H1 (cell line): ENCODE data around the gene BRICD5. TPM values are rescaled to one million over a fixed set of nuclear protein-coding genes. Genes with fewer than 3 reads are reported as not detected.

Experiments used
- CTCF ChIA-PET: fragments of 300-600 bp; sonication (Branson Sonifier 250); formaldehyde crosslinking; loops from one replicate; lab custom pipeline; 2021; ENCODE audit not compliant: partially characterized antibody; lab: Charles Lee
- POLR2A ChIA-PET: fragments of 300-600 bp; sonication (Branson Sonifier 250); formaldehyde crosslinking; loops from one replicate; lab custom pipeline; 2021; ENCODE audit warnings: inconsistent platforms; ENCODE audit not compliant: partially characterized antibody; lab: Charles Lee
- DNase-seq, 2 experiments: peaks; one replicate each; pipeline versions ENCODE4 v3.0.0 to v3.0.0-alpha.2; 2010 to 2022; ENCODE audit warnings: low spot score in 2 of 2, low read depth in 1 of 2, mixed read lengths in 1 of 2
- FAIRE-seq: peaks from 2 replicates; lab custom pipeline; 2011; peaks lifted over from hg19 to GRCh38; lab: Jason Lieb, UNC
- H2AFZ ChIP-seq: 2 replicates; pipeline ENCODE4 v1.8.1; 2012; ENCODE audit warnings: low read length, inconsistent platforms
- H2AK5ac ChIP-seq: 2 replicates; pipeline ENCODE4 v1.6.1; 2013; ENCODE audit warnings: low read depth, low read length
- H2BK120ac ChIP-seq: replicated peaks from 2 replicates; pipeline ENCODE3; 2013; ENCODE audit warnings: low read depth, low read length, inconsistent platforms
- H2BK12ac ChIP-seq: 2 replicates; pipeline ENCODE4 v1.6.1; 2013; ENCODE audit warnings: low read depth, low read length
- H2BK15ac ChIP-seq: 2 replicates; pipeline ENCODE4 v1.6.1; 2013; ENCODE audit warnings: low read length
- H2BK20ac ChIP-seq: 2 replicates; pipeline ENCODE4 v1.6.1; 2013; ENCODE audit warnings: low read length
- H2BK5ac ChIP-seq: 2 replicates; pipeline ENCODE4 v1.6.1; 2013; ENCODE audit warnings: low read depth, low read length
- H3K14ac ChIP-seq: 2 replicates; pipeline ENCODE4 v1.6.1; 2013; ENCODE audit warnings: inconsistent platforms; ENCODE audit not compliant: insufficient read length
- H3K18ac ChIP-seq: 2 replicates; pipeline ENCODE4 v1.6.1; 2013; ENCODE audit warnings: low read length; ENCODE audit errors: extremely low read depth
- H3K23ac ChIP-seq: 2 replicates; pipeline ENCODE4 v1.6.1; 2013; ENCODE audit warnings: inconsistent platforms; ENCODE audit not compliant: insufficient read length
- H3K23me2 ChIP-seq: 2 replicates; pipeline ENCODE4 v1.6.1; 2013; ENCODE audit warnings: low read depth, low read length
- H3K27ac ChIP-seq: 2 replicates; pipeline ENCODE4 v1.6.1; 2011; ENCODE audit warnings: low read depth, low read length, inconsistent platforms
- H3K27me3 ChIP-seq, 4 experiments: replicated peaks in 1 of 4; 1 replicate in 1 of 4; 2 replicates in 3 of 4; pipeline versions ENCODE4 v1.6.1 to v1.8.1; 2011 to 2013; ENCODE audit warnings: low read length in 3 of 4, mild to moderate bottlenecking in 3 of 4, inconsistent platforms in 2 of 4, mixed read lengths in 2 of 4, moderate library complexity in 1 of 4; ENCODE audit not compliant: control insufficient read depth in 3 of 4, insufficient read depth in 3 of 4; ENCODE audit errors: extremely low read depth in 1 of 4
- H3K36me3 ChIP-seq, 4 experiments: 2 replicates each; pipeline versions ENCODE4 v1.6.1 to v1.8.1; 2011 to 2013; ENCODE audit warnings: mild to moderate bottlenecking in 4 of 4, low read length in 3 of 4, moderate library complexity in 2 of 4, control low read depth in 1 of 4, inconsistent platforms in 1 of 4; ENCODE audit not compliant: insufficient read depth in 4 of 4, control insufficient read depth in 2 of 4
- H3K4ac ChIP-seq: replicated peaks from 2 replicates; pipeline ENCODE3; 2013; ENCODE audit warnings: low read length, low read depth, mixed read lengths, inconsistent platforms; ENCODE audit not compliant: insufficient read length
- H3K4me1 ChIP-seq, 4 experiments: replicated peaks in 1 of 4; 1 replicate in 1 of 4; 2 replicates in 3 of 4; pipeline versions ENCODE4 v1.6.1 to v1.8.1; 2011 to 2013; ENCODE audit warnings: low read length in 3 of 4, inconsistent platforms in 2 of 4, mixed read lengths in 1 of 4; ENCODE audit not compliant: insufficient read depth in 4 of 4, control insufficient read depth in 3 of 4
- H3K4me2 ChIP-seq, 2 experiments: 2 replicates each; pipeline versions ENCODE4 v1.6.1 to v1.8.1; 2011 to 2013; ENCODE audit warnings: low read depth in 2 of 2, low read length in 2 of 2, control low read depth in 1 of 2, inconsistent platforms in 1 of 2, mild to moderate bottlenecking in 1 of 2; ENCODE audit not compliant: insufficient read depth in 1 of 2
- H3K4me3 ChIP-seq, 4 experiments: fragments of 200-600, 300-600 bp in 1 of 4; sonication (generic), shearing (Covaris generic), sonication (Bioruptor Twin) in 1 of 4; 2 replicates each; pipeline versions ENCODE4 v1.5.1 to v1.8.1; 2011 to 2016; ENCODE audit warnings: low read length in 4 of 4, low read depth in 3 of 4, control low read depth in 2 of 4, inconsistent platforms in 2 of 4, mild to moderate bottlenecking in 2 of 4, mixed read lengths in 1 of 4, moderate library complexity in 1 of 4; ENCODE audit not compliant: insufficient read depth in 2 of 4; ENCODE audit errors: extremely low read depth in 1 of 4
- H3K56ac ChIP-seq: replicated peaks from 2 replicates; pipeline ENCODE3; 2013; ENCODE audit warnings: low read depth, mild to moderate bottlenecking, mixed read lengths, low read length, inconsistent platforms; ENCODE audit not compliant: insufficient read length
- H3K79me1 ChIP-seq: 2 replicates; pipeline ENCODE4 v1.6.1; 2013; ENCODE audit warnings: low read depth, low read length, control low read depth
- H3K79me2 ChIP-seq, 2 experiments: 2 replicates each; pipeline versions ENCODE4 v1.6.1 to v1.8.1; 2012 to 2013; ENCODE audit warnings: low read length in 2 of 2, mild to moderate bottlenecking in 2 of 2, inconsistent platforms in 1 of 2; ENCODE audit not compliant: insufficient read depth in 2 of 2, control insufficient read depth in 1 of 2
- H3K9ac ChIP-seq, 4 experiments: replicated peaks in 1 of 4; 1 replicate in 1 of 4; 2 replicates in 3 of 4; pipeline versions ENCODE4 v1.6.1 to v1.8.1; 2011 to 2013; ENCODE audit warnings: low read depth in 3 of 4, low read length in 3 of 4, control low read depth in 2 of 4, mild to moderate bottlenecking in 2 of 4, moderate library complexity in 2 of 4, inconsistent platforms in 1 of 4; ENCODE audit errors: extremely low read depth in 1 of 4
- H3K9me3 ChIP-seq, 2 experiments: 2 replicates each; pipeline versions ENCODE4 v1.6.1 to v1.8.1; 2012 to 2013; ENCODE audit warnings: mild to moderate bottlenecking in 2 of 2, moderate library complexity in 2 of 2, control low read depth in 1 of 2, inconsistent platforms in 1 of 2, low read depth in 1 of 2, low read length in 1 of 2, mixed read lengths in 1 of 2; ENCODE audit not compliant: insufficient read depth in 2 of 2
- H4K20me1 ChIP-seq, 2 experiments: replicated peaks in 1 of 2; 2 replicates each; pipeline versions ENCODE3 to v1.8.1; 2011 to 2013; ENCODE audit warnings: inconsistent platforms in 2 of 2, low read length in 2 of 2, mild to moderate bottlenecking in 1 of 2; ENCODE audit not compliant: insufficient read depth in 2 of 2, control insufficient read depth in 1 of 2
- H4K5ac ChIP-seq: 2 replicates; pipeline ENCODE4 v1.6.1; 2013; ENCODE audit warnings: low read length, low read depth, mixed read lengths, inconsistent platforms; ENCODE audit not compliant: insufficient read length
- H4K8ac ChIP-seq: 2 replicates; pipeline ENCODE4 v1.8.0; 2013; ENCODE audit warnings: mild to moderate bottlenecking, moderate library complexity, low read length, inconsistent platforms; ENCODE audit not compliant: insufficient read depth; ENCODE audit errors: extremely low read depth
- H4K91ac ChIP-seq: replicated peaks from 2 replicates; pipeline ENCODE3; 2013; ENCODE audit warnings: low read length, mixed read lengths, inconsistent platforms; ENCODE audit not compliant: insufficient read length
- BCL11A ChIP-seq, 2 experiments: IDR thresholded peaks; one replicate each; pipeline ENCODE4 v1.6.1; 2011; ENCODE audit warnings: low read depth in 2 of 2, low read length in 2 of 2, mild to moderate bottlenecking in 2 of 2
- BRCA1 ChIP-seq: IDR thresholded peaks from 2 replicates; pipeline ENCODE4 v1.6.1; 2012; ENCODE audit warnings: low read depth, low read length, improper control_type of control experiment
- CHD1 ChIP-seq: IDR thresholded peaks from 2 replicates; pipeline ENCODE4 v1.6.1; 2012; ENCODE audit warnings: low read depth, low read length, improper control_type of control experiment
- CHD2 ChIP-seq: IDR thresholded peaks from 2 replicates; pipeline ENCODE4 v1.6.1; 2012; ENCODE audit warnings: low read length, improper control_type of control experiment
- EZH2 ChIP-seq: fragments of 200-600 bp; sonication (generic); IDR thresholded peaks from 2 replicates; pipeline ENCODE4 v1.7.1; 2012; ENCODE audit warnings: low read depth, mild to moderate bottlenecking, moderate library complexity, low read length, inconsistent platforms; ENCODE audit not compliant: severe bottlenecking
- NRF1 ChIP-seq: IDR thresholded peaks from 2 replicates; pipeline ENCODE4 v1.6.1; 2011; ENCODE audit warnings: mild to moderate bottlenecking, low read depth, low read length, improper control_type of control experiment
- PHF8 ChIP-seq: fragments of 200-600 bp; sonication (generic); conservative IDR thresholded peaks from 2 replicates; pipeline ENCODE4 v1.7.1; 2012; ENCODE audit warnings: low read depth, mild to moderate bottlenecking, inconsistent platforms, low read length, moderate library complexity
- SAP30 ChIP-seq: fragments of 300-600 bp; sonication (generic); IDR thresholded peaks from 2 replicates; pipeline ENCODE4 v1.7.1; 2012; ENCODE audit warnings: low read length, moderate library complexity, mild to moderate bottlenecking, inconsistent platforms; ENCODE audit not compliant: insufficient read depth, insufficient replicate concordance
- SIRT6 ChIP-seq: IDR thresholded peaks from one replicate; pipeline ENCODE4 v1.7.1; 2012; ENCODE audit warnings: low read length, inconsistent platforms
- SP4 ChIP-seq: IDR thresholded peaks from 2 replicates; pipeline ENCODE4 v1.6.1; 2012; ENCODE audit warnings: low read length, inconsistent platforms
- WGBS, 2 experiments: shearing (Covaris generic) in 1 of 2; methylation state at CpG; one replicate each; pipeline versions ENCODE4 v1.1.6 to v1.1.7; 2013 to 2015; ENCODE audit warnings: low lambda C conversion rate in 2 of 2, mixed read lengths in 2 of 2, inconsistent platforms in 1 of 2, low coverage in 1 of 2, missing lambda C conversion rate in 1 of 2; ENCODE audit not compliant: insufficient replicate concordance in 2 of 2, insufficient coverage in 1 of 2, insufficient read length in 1 of 2; ENCODE audit errors: extremely low coverage in 1 of 2, missing lambda C conversion rate in 1 of 2; 5-methylcytosine and 5-hydroxymethylcytosine counted together
- polyA plus RNA-seq, 7 experiments: library from polyadenylated mRNA; depleted of rRNA in 3 of 7; stranded (reverse) in 5 of 7; unstranded in 2 of 7; fragments of >200 nt in 5 of 7; fragments of 200-250 nt in 2 of 7; gene quantifications; 1 replicate in 5 of 7; 2 replicates in 1 of 7; 4 replicates in 1 of 7; pipeline versions ENCODE4 v1.2.1 to v1.2.3, GENCODE V29; 2011 to 2013; ENCODE audit warnings: missing spikeins in 2 of 7, mixed read lengths in 2 of 7
- total RNA-seq: library from RNA; stranded (reverse); fragmentation: NEBNext Ultra II Directional; extraction: Animal tissue kit (Norgen Biotek cat#: 25700); gene quantifications from 2 replicates; pipeline ENCODE4 v1.2.1, GENCODE V29; 2021

BRICD5 gene
- total and polyA plus RNA-seq, 2 of the 8 experiments (the other 6 are each of a cell fraction or from before 2014, with no cell fraction given), result 8.5 to 14.2 TPM

DNA sequence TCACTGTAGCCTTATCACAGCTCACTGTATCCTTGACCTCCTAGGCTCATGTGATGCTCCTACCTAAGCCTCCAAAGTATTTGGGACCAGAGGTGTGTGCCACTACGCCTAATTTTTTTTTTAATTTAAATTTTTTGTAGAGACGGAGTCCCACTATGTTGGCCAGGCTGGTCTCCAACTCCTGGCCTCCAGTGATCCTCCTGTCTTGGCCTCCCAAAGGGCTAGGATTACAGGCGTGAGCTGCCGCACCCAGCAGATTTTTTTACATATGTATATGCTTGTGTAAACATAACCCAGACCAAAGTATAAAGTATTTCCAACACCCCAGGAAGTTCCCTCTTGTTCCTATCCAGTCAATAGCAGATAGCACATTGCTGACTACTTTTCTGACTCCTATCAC is 5.7 kb upstream of the BRICD5 start:
- FAIRE-seq (no peak), DNase-seq (no peak)
- peaks cover 4% of the 10 kb centered on the region; the same call in 1 of the 2 replicates for H3K79me1 ChIP-seq
- H3K79me2 ChIP-seq, result peaks cover 3 to 18% of the 10 kb centered on the region in 2 experiments; a peak in 3 of 4 replicates
- 0 out of 2 replicates have a peak overlapping the region, but pooled peaks have one; percentile 65 for H2AK5ac ChIP-seq
- H3K9ac ChIP-seq, result no peak overlapping the region; a peak in 1 of 7 replicates
- H2BK12ac ChIP-seq, result peak overlapping the region; percentile 81; the same call in 1 of the 2 replicates
- no peak for TF ChIP-seq CHD2
- no peak for TF ChIP-seq SP4
- TF ChIP-seq BCL11A (IDR thresholded peaks at IDR 0.05; ENCODE audit: low read depth in 2 of 2, low read length in 2 of 2), result no peak
- no peak for TF ChIP-seq BRCA1
- TF ChIP-seq CHD1, result no peak
- TF ChIP-seq SAP30, result no peak
- TF ChIP-seq EZH2, result no peak
- no peak for TF ChIP-seq PHF8
- TF ChIP-seq NRF1, result no peak
- TF ChIP-seq SIRT6, result no peak
- 100% methylated on average over 4 of the region's 4 CpGs; no CpG with 5 or more reads in 1 of the 2 experiments for WGBS, 2 experiments
- peak overlapping the region in 2 of 4 experiments; percentile 10 to 98; a peak in 4 of 8 replicates for H3K4me3 ChIP-seq
- POLR2A ChIA-PET, result interaction anchor here (1.0 to 15.1 kb wide), 6 partner anchors 10 to 63 kb away, joined by 3 to 156 read pairs (median 4); partner anchors contain the start of genes ECI1 and TRAF7
- peaks cover 9% of the 10 kb centered on the region for H3K23me2 ChIP-seq
- peak overlapping the region; percentile 95 for H4K91ac ChIP-seq
- H3K18ac ChIP-seq, result no peak overlapping the region
- H3K23ac ChIP-seq, result no peak overlapping the region
- no peaks in the 10 kb centered on the region for H3K27me3 ChIP-seq
- H3K9me3 ChIP-seq, result no peaks in the 10 kb centered on the region
- H3K56ac ChIP-seq, result no peak overlapping the region
- peak overlapping the region; percentile 96 for H3K4ac ChIP-seq
- H2BK15ac ChIP-seq, result no peak overlapping the region
- CTCF ChIA-PET, result interaction anchor here (0.9 kb wide), 1 partner anchor 75 kb away, joined by 3 read pairs; no protein-coding TSS in a partner anchor
- 0 out of 2 replicates have a peak overlapping the region, but pooled peaks have one; percentile 73 for H4K8ac ChIP-seq
- H2BK5ac ChIP-seq, result no peak overlapping the region; the same call in 1 of the 2 replicates
- no peak overlapping the region for H3K14ac ChIP-seq
- H2BK120ac ChIP-seq, result peak overlapping the region; percentile 78
- H4K20me1 ChIP-seq, result peaks cover 8 to 26% of the 10 kb centered on the region in 2 experiments
- no peak overlapping the region for H3K27ac ChIP-seq
- H2BK20ac ChIP-seq, result no peak overlapping the region
- H3K4me2 ChIP-seq, result peak overlapping the region; percentile 51 to 60
- H3K36me3 ChIP-seq, result peaks cover 4 to 9% (median 6%) of the 10 kb centered on the region in 4 experiments; a peak in 5 of 8 replicates
- no peak overlapping the region for H2AFZ ChIP-seq
- H3K4me1 ChIP-seq, result peaks cover 0 to 11% (median 3%) of the 10 kb centered on the region in 4 experiments; a peak in 5 of 7 replicates
- no peak overlapping the region for H4K5ac ChIP-seq
